ENCODE measurements around the gene RAD54L. TPM values are rescaled to one million over a fixed set of nuclear protein-coding genes. Genes with fewer than 3 reads are reported as not detected.

Gene RAD54L
- total and polyA plus RNA-seq, 2 donors from 2014 or later = 1.2 to 1.7 TPM

DNA sequence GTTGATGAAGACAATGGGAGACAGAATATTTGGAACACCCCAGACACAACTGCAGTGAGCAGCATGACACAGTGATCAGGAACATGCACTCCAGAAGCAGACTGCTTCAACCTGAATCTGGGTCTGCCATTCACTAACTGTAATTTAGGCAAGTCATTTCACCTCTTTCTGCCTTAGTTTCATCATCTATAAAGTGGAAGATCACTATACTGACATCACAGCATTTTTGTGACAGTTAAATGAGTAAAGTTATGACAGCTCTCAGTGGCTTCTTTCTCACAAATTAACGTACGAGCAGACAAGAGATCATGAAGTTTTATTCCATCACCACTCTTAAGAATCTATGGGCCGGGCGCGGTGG is 41.6 kb downstream of the RAD54L start:
- intact Hi-C loops (cut with DNase I) = no loop called here
- Histone ChIP-seq H3K27ac (ENCODE audit: low read depth in 2 of 2, low read length in 2 of 2) (no peak overlapping the region), H3K27me3 (ENCODE audit: control insufficient read depth, insufficient read depth, low read length) (no peaks in the 10 kb centered on the region), H3K4me3 (ENCODE audit: low read length in 3 of 3) (no peak overlapping the region), H3K9ac (ENCODE audit: low read length in 3 of 3) (no peak overlapping the region), H3K9me3 (ENCODE audit: control insufficient read depth in 2 of 3, insufficient read depth in 1 of 3, low read length in 3 of 3) (no peaks in the 10 kb centered on the region), H3K4me1 (ENCODE audit: control insufficient read depth in 2 of 3, insufficient read depth in 2 of 3, low read depth in 1 of 3, low read length in 3 of 3) (no peaks in the 10 kb centered on the region), H3K36me3 (ENCODE audit: control insufficient read depth in 2 of 3, insufficient read depth in 3 of 3, low read length in 3 of 3) (peaks cover 6 to 38% (median 14%) of the 10 kb centered on the region in 3 donors)
- TF ChIP-seq, protein P1, sequence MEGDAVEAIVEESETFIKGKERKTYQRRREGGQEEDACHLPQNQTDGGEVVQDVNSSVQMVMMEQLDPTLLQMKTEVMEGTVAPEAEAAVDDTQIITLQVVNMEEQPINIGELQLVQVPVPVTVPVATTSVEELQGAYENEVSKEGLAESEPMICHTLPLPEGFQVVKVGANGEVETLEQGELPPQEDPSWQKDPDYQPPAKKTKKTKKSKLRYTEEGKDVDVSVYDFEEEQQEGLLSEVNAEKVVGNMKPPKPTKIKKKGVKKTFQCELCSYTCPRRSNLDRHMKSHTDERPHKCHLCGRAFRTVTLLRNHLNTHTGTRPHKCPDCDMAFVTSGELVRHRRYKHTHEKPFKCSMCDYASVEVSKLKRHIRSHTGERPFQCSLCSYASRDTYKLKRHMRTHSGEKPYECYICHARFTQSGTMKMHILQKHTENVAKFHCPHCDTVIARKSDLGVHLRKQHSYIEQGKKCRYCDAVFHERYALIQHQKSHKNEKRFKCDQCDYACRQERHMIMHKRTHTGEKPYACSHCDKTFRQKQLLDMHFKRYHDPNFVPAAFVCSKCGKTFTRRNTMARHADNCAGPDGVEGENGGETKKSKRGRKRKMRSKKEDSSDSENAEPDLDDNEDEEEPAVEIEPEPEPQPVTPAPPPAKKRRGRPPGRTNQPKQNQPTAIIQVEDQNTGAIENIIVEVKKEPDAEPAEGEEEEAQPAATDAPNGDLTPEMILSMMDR (IDR thresholded peaks at IDR 0.05; ENCODE audit: borderline replicate concordance, extremely low read depth, insufficient read depth) = no peak
- no peak for FAIRE-seq
- no peak for DNase-seq

DNA sequence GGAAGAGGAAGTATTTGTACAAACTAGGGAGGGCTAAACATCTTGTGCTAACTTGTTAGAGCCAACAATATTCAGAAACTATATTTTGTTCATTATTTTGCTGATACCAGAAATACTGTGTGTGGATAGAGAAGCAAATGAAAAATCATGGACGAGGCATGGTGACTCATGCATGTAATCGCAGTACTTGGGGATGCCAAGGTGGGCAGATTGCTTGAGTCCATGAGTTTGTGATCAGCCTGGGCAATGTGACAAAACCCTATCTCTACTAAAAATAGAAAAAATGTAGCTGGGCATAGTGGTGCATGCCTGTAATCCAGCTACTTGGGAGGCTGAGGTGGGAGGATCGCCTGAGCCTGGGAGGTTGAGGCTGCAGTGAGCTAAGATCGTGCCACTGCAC is 42.4 kb downstream of the RAD54L start:
- Histone ChIP-seq H3K9ac (ENCODE audit: low read length in 3 of 3) (no peak overlapping the region), H3K36me3 (ENCODE audit: control insufficient read depth in 2 of 3, insufficient read depth in 3 of 3, low read length in 3 of 3) (peaks cover 2 to 39% (median 10%) of the 10 kb centered on the region in 3 donors), H3K27me3 (ENCODE audit: control insufficient read depth, insufficient read depth, low read length) (no peaks in the 10 kb centered on the region), H3K27ac (ENCODE audit: low read depth in 2 of 2, low read length in 2 of 2) (no peak overlapping the region), H3K4me3 (ENCODE audit: low read length in 3 of 3) (no peak overlapping the region), H3K9me3 (ENCODE audit: control insufficient read depth in 2 of 3, insufficient read depth in 1 of 3, low read length in 3 of 3) (no peaks in the 10 kb centered on the region), H3K4me1 (ENCODE audit: control insufficient read depth in 2 of 3, insufficient read depth in 2 of 3, low read depth in 1 of 3, low read length in 3 of 3) (no peaks in the 10 kb centered on the region)
- no peak for FAIRE-seq
- DNase-seq = no peak
- intact Hi-C loops (cut with DNase I) = no loop called here
- TF ChIP-seq, protein P1 (IDR thresholded peaks at IDR 0.05; ENCODE audit: borderline replicate concordance, extremely low read depth, insufficient read depth) = no peak

DNA sequence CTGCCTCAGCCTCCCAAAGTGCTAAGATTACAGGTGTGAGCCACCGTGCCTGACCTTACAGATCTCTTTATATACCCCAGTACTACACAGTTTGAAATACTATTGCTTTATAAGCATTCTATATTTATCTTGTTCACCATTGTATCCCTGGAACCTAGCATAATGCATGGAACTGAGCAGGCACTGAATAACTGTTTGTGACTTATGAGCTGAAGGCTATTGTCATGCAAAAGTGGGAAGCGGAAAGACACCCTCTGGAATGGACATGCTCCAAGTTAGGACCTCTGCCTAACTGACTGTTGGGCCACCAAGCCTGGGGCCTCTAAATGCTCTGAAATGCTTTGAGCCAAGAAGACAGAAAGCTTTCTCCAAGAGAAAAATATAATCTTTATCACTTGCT is 47.7 kb downstream of the RAD54L start:
- no peaks in the 10 kb centered on the region for H3K9me3 ChIP-seq (ENCODE audit: control insufficient read depth in 2 of 3, insufficient read depth in 1 of 3, low read length in 3 of 3)
- FAIRE-seq = no peak
- H3K9ac ChIP-seq (ENCODE audit: low read length in 3 of 3) = no peak overlapping the region
- H3K27ac ChIP-seq (ENCODE audit: low read depth in 2 of 2, low read length in 2 of 2) = no peak overlapping the region
- peaks cover 0 to under 1% (median 0%) of the 10 kb centered on the region in 3 donors for H3K4me1 ChIP-seq (ENCODE audit: control insufficient read depth in 2 of 3, insufficient read depth in 2 of 3, low read depth in 1 of 3, low read length in 3 of 3)
- no peak overlapping the region for H3K4me3 ChIP-seq (ENCODE audit: low read length in 3 of 3)
- peaks cover 12 to 37% (median 22%) of the 10 kb centered on the region in 3 donors for H3K36me3 ChIP-seq (ENCODE audit: control insufficient read depth in 2 of 3, insufficient read depth in 3 of 3, low read length in 3 of 3)
- DNase-seq = no peak
- intact Hi-C loops (cut with DNase I) = no loop called here
- no peaks in the 10 kb centered on the region for H3K27me3 ChIP-seq (ENCODE audit: control insufficient read depth, insufficient read depth, low read length)
- TF ChIP-seq, protein P1 (IDR thresholded peaks at IDR 0.05; ENCODE audit: borderline replicate concordance, extremely low read depth, insufficient read depth) = no peak

DNA sequence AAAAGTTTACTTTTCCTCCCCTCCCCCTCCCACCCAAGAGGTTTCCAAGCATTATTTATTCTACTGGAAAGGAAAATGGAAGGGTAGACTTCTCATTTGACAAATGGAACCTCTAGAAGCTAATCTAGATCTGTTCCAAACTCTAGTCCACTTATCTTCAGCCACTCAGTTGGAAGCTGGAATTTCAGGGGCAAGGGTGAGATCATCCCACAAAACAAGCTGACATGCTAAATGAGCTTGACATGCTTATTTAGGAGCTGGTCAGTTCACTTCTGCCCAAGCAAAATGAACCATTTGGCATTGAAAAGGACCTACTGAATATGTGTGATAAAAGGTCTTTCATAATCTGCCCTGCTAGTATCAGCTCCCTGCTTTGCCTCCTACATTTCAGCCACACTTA is 50.8 kb downstream of the RAD54L start:
- DNase-seq (no peak), FAIRE-seq (no peak)
- TF ChIP-seq, protein P1 (IDR thresholded peaks at IDR 0.05; ENCODE audit: borderline replicate concordance, extremely low read depth, insufficient read depth) = no peak
- peaks cover 12 to 32% (median 22%) of the 10 kb centered on the region in 3 donors for H3K36me3 ChIP-seq (ENCODE audit: control insufficient read depth in 2 of 3, insufficient read depth in 3 of 3, low read length in 3 of 3)
- no peak overlapping the region for H3K27ac ChIP-seq (ENCODE audit: low read depth in 2 of 2, low read length in 2 of 2)
- peaks cover 0 to 14% (median 9%) of the 10 kb centered on the region in 3 donors for H3K4me1 ChIP-seq (ENCODE audit: control insufficient read depth in 2 of 3, insufficient read depth in 2 of 3, low read depth in 1 of 3, low read length in 3 of 3)
- H3K27me3 ChIP-seq (ENCODE audit: control insufficient read depth, insufficient read depth, low read length) = no peaks in the 10 kb centered on the region
- H3K9me3 ChIP-seq (ENCODE audit: control insufficient read depth in 2 of 3, insufficient read depth in 1 of 3, low read length in 3 of 3) = no peaks in the 10 kb centered on the region
- no peak overlapping the region for H3K9ac ChIP-seq (ENCODE audit: low read length in 3 of 3)
- intact Hi-C loops (cut with DNase I) = no loop called here
- no peak overlapping the region for H3K4me3 ChIP-seq (ENCODE audit: low read length in 3 of 3)
